Measurements from ENCODE around the gene INF2. TPM values are rescaled to one million over a fixed set of nuclear protein-coding genes. Genes with fewer than 3 reads are reported as not detected.

INF2 gene
- total RNA-seq, 4 donors from 2014 or later = 50.9 to 104 (median 87.5) TPM

DNA sequence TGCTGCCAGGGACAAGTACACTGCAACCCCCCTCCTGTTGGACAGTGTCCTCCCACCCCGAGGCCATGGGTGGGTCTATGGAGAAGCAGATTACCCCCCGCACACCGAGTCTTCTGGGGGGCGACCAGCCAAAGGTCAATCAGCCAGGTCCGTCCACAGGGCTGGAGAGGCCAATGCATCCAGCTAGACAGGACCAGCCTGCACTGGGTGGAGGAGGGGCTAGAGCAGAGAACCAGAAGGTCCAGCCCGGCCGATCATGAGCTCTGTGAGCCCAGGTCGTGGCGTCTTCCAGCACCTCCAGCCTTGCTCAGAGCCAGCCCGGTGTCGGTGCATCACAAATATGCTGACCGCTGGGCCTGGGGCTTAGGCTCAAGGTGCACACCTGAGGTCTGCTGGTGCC, 26.5 kb downstream of the INF2 start:
- TF ChIP-seq, protein P1, sequence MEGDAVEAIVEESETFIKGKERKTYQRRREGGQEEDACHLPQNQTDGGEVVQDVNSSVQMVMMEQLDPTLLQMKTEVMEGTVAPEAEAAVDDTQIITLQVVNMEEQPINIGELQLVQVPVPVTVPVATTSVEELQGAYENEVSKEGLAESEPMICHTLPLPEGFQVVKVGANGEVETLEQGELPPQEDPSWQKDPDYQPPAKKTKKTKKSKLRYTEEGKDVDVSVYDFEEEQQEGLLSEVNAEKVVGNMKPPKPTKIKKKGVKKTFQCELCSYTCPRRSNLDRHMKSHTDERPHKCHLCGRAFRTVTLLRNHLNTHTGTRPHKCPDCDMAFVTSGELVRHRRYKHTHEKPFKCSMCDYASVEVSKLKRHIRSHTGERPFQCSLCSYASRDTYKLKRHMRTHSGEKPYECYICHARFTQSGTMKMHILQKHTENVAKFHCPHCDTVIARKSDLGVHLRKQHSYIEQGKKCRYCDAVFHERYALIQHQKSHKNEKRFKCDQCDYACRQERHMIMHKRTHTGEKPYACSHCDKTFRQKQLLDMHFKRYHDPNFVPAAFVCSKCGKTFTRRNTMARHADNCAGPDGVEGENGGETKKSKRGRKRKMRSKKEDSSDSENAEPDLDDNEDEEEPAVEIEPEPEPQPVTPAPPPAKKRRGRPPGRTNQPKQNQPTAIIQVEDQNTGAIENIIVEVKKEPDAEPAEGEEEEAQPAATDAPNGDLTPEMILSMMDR (IDR thresholded peaks at IDR 0.05) = no peak
- DNase-seq (ENCODE audit: low spot score) = no peak
- peak; percentile 15 for ATAC-seq (ENCODE audit: low FRiP score)

DNA sequence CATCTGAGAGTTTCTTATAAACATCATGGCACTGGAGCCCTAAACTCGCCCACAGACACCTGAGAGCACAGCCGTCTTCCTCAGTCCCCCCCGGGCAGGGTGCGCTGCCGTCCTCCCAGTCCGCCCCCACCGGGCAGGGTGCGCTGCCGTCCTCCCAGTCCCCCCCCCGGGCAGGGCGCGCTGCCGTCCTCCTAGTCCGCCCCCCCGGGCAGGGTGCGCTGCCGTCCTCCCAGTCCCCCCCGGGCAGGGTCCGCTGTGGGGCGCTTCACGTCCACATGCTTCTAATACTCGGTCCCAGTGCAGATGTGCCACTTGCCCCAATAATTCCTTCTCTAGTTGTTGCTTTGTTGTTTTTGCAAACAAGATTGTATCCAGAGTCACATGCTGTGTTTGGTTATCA, 27.7 kb downstream of the INF2 start:
- DNase-seq (ENCODE audit: low spot score) (no peak), ATAC-seq (ENCODE audit: low FRiP score) (no peak)
- TF ChIP-seq, protein P1 (IDR thresholded peaks at IDR 0.05) = no peak

DNA sequence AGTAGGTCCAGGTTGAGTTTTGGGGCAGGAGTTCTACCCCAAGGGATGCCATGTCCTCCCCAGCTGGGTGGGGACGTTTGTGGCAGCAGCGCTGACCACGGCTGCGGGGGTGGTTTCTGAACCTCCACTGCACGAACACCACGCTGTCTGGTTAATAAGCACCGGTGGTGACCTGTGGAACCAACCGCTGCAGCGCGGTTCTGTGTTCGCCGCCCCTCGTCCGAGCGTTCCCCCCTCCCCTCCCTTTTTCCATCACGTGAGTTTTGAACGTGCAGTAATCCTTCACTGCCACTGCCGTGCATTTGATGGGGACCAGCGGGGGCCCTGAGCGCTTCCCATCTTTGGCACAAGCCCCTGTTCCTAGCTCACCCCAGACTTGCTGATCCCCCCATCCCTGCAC, 28.2 kb downstream of the INF2 start:
- ATAC-seq (ENCODE audit: low FRiP score) (no peak), DNase-seq (ENCODE audit: low spot score) (no peak)
- TF ChIP-seq, protein P1 (IDR thresholded peaks at IDR 0.05) = no peak

DNA sequence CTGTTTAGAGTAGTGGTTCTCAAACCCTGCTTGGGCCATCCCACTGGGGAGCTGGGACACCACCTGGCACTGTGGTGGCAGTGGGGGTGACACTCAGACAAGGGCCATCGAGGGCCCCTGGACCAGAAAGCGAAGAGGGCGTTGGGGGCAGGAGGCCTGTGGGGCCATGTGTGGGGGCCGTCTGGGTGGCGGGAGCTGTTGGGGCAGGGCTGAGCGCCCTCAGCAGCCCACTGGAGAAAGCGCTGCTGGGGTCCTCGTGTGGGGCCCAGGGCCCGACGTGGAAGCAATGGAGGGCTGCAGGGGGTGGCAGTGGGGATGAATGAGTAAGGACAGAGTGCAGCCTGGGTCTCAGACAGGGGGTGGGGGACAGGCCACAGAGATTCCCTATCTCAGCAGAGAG, 28.7 kb downstream of the INF2 start:
- no peak for ATAC-seq (ENCODE audit: low FRiP score)
- TF ChIP-seq, protein P1 (IDR thresholded peaks at IDR 0.05) = no peak
- DNase-seq (ENCODE audit: low spot score) = no peak

DNA sequence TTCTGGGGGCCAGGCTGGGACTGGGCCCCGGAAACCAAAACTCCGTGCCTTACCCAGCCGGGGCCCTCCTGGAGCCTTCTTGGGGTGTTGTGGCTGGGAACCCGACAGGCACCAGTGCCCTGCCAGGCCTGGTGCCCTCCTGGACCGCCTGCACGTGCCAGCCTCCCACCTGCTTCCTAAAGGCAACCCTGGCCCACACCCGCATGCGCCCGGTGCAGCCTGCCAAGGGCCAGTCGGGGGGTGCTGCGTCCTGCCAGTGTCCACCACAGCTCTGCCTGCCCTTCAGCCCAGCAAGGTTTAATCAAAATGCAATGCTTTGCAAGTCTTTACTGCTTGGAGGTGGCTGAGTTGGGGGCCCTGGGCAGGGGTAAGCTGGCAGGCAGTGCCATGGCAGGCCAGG, 29.5 kb downstream of the INF2 start:
- TF ChIP-seq, protein P1 (IDR thresholded peaks at IDR 0.05) = no peak
- no peak for DNase-seq (ENCODE audit: low spot score)
- ATAC-seq (ENCODE audit: low FRiP score) = no peak

DNA sequence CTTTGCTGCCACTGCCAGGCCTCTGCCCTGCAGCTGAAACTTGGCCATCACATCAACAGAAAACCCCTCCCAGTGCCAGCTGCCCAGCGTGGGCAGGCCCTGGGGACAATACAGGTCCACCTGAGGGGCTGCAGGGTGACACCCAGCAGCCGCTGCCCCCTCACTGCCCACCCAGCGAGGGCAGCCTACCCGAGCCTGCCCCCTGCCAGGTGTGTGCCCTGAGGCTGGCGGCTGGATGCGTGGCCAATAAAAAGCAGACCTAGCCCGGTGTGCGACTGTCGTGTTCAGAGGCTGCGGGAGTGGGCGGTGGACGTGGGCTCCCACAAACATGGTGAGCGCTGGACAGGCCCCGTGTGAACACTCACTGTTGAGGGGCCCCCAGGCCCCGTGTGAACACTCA, 29.9 kb downstream of the INF2 start:
- TF ChIP-seq, protein P1 (IDR thresholded peaks at IDR 0.05) = no peak
- DNase-seq (ENCODE audit: low spot score) = no peak
- ATAC-seq (ENCODE audit: low FRiP score) = no peak

DNA sequence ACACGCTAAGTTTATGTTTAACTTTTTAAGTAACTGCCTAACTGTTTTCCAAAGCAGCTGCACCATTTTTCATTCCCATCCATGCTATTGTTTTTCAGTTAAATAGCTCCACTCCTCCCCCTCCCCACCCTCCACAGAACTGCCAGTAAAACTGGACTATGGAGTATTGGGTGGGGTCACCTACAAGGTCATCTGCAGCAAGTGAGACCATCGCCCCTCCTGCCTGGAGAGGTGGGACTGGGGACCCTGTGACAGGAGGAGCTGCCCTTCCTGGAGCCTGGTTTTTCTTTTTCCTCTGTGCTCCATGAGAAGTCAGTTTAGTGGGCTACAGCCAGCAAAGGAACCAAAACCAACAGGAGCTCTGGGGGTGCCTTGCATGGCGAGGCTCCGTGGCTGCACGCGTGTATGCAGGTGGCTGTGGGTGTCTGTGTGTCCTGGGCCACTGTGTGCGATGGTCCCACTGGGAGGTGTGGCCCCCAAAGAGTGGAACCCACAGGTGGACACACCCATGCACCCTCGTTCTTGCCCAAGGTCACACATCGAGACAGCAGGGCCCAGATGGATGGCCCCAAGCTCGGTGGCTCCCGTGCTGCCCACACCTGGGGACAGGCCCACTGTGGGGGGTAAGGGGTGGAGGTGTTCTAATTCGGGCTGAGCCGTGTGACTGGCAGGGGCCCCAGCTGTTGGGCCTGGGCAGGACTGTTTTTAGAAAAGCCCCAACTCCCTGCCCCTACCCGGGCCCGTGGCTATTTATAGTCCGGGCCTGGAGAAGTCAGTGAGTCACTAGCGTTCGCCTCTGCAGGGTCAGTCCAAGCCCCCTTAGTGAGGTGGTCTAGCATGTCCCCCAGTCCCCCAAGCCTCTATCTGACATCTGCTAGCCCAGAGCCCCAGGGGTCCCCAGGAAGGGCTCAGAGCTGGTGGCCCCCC, 32.4 kb downstream of the INF2 start:
- TF ChIP-seq, protein P1 (IDR thresholded peaks at IDR 0.05) = no peak
- no peak for ATAC-seq (ENCODE audit: low FRiP score)
- no peak for DNase-seq (ENCODE audit: low spot score)

All from omental fat pad (tissue), 4 donors.